Measurements from ENCODE around the gene GZF1. TPM values are rescaled to one million over a fixed set of nuclear protein-coding genes. Genes with fewer than 3 reads are reported as not detected.

GZF1 gene
- total RNA-seq, 1 donor from 2014 or later: 16.3 TPM

GRCh38 chr20:23343590-23343989 is 18.4 kb upstream of the GZF1 start:
- no peak for FAIRE-seq

DNA sequence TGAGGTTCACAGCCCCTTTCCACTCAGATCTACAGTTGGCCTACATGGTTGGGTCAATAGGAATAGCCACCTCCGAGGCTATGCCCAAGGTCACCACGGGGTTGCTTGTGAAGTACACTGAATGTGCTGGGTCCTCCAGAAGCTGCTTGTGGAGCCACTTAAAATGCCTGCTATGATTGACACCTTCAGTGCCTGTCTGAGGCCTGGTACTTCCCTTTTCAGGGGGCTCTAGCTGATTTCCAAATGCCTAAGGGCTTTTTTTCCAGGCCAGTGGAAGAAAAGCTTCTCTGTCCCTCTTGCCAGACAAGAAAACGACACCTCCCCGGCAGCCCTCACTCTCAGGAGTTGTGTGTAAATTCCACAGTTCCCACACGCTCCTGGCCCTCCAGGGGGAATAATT is 17.6 kb upstream of the GZF1 start:
- H3K9ac ChIP-seq (ENCODE audit: low read length): no peak overlapping the region
- FAIRE-seq (no peak), DNase-seq (ENCODE audit: low read depth) (no peak)
- no peaks in the 10 kb centered on the region for H3K79me2 ChIP-seq (ENCODE audit: insufficient read depth, low read length)
- Mint-ChIP-seq H3K36me3 (ENCODE audit: low read depth, unreplicated experiment) (no peaks in the 10 kb centered on the region), H3K9me3 (ENCODE audit: unreplicated experiment) (peaks cover 2% of the 10 kb centered on the region), H3K4me3 (ENCODE audit: unreplicated experiment) (no peak overlapping the region), H3K4me1 (ENCODE audit: low read depth, unreplicated experiment) (peaks cover 14% of the 10 kb centered on the region), H3K27me3 (ENCODE audit: low read depth, unreplicated experiment) (no peaks in the 10 kb centered on the region), H3K27ac (ENCODE audit: unreplicated experiment) (no peak overlapping the region)
- TF ChIP-seq EZH2 (IDR thresholded peaks at IDR 0.05; ENCODE audit: insufficient read depth, low read length) (no peak), CTCF (IDR thresholded peaks at IDR 0.05; ENCODE audit: insufficient read depth, low read depth, low read length) (no peak)
- no peak overlapping the region for H2AFZ ChIP-seq (ENCODE audit: low read depth, low read length)
- no peaks in the 10 kb centered on the region for H3K9me3 ChIP-seq (ENCODE audit: insufficient read depth, low read depth, low read length)
- H3K4me2 ChIP-seq (ENCODE audit: low read length): no peak overlapping the region
- peaks cover 2% of the 10 kb centered on the region for H3K4me1 ChIP-seq (ENCODE audit: insufficient read depth, low read length)
- H3K36me3 ChIP-seq (ENCODE audit: insufficient read depth, low read length): no peaks in the 10 kb centered on the region
- H3K27ac ChIP-seq (ENCODE audit: low read depth, low read length): no peak overlapping the region
- no peaks in the 10 kb centered on the region for H3K27me3 ChIP-seq (ENCODE audit: insufficient read depth, low read length)
- H3K4me3 ChIP-seq (ENCODE audit: insufficient read depth, low read depth, low read length): no peak overlapping the region
- H4K20me1 ChIP-seq (ENCODE audit: insufficient read depth, low read length): no peaks in the 10 kb centered on the region

More at GRCh38 chr20:23343590-23343989, 18.4 kb upstream of the GZF1 start:
- H3K4me1 ChIP-seq (ENCODE audit: insufficient read depth, low read length): no peaks in the 10 kb centered on the region
- H3K27me3 Mint-ChIP-seq (ENCODE audit: low read depth, unreplicated experiment): no peaks in the 10 kb centered on the region
- H3K4me3 ChIP-seq (ENCODE audit: insufficient read depth, low read depth, low read length): no peak overlapping the region
- H3K4me3 Mint-ChIP-seq (ENCODE audit: unreplicated experiment): no peak overlapping the region
- no peak overlapping the region for H2AFZ ChIP-seq (ENCODE audit: low read depth, low read length)
- no peak overlapping the region for H3K27ac ChIP-seq (ENCODE audit: low read depth, low read length)
- no peak overlapping the region for H3K9ac ChIP-seq (ENCODE audit: low read length)
- H3K27me3 ChIP-seq (ENCODE audit: insufficient read depth, low read length): no peaks in the 10 kb centered on the region
- H3K36me3 Mint-ChIP-seq (ENCODE audit: low read depth, unreplicated experiment): no peaks in the 10 kb centered on the region
- peaks cover 12% of the 10 kb centered on the region for H3K4me1 Mint-ChIP-seq (ENCODE audit: low read depth, unreplicated experiment)
- TF ChIP-seq EZH2 (IDR thresholded peaks at IDR 0.05; ENCODE audit: insufficient read depth, low read length): no peak
- TF ChIP-seq CTCF (IDR thresholded peaks at IDR 0.05; ENCODE audit: insufficient read depth, low read depth, low read length): no peak
- no peak for DNase-seq (ENCODE audit: low read depth)
- H3K36me3 ChIP-seq (ENCODE audit: insufficient read depth, low read length): no peaks in the 10 kb centered on the region
- H3K9me3 ChIP-seq (ENCODE audit: insufficient read depth, low read depth, low read length): no peaks in the 10 kb centered on the region
- no peaks in the 10 kb centered on the region for H3K79me2 ChIP-seq (ENCODE audit: insufficient read depth, low read length)
- no peak overlapping the region for H3K4me2 ChIP-seq (ENCODE audit: low read length)
- H3K9me3 Mint-ChIP-seq (ENCODE audit: unreplicated experiment): peaks cover 2% of the 10 kb centered on the region
- H3K27ac Mint-ChIP-seq (ENCODE audit: unreplicated experiment): no peak overlapping the region
- H4K20me1 ChIP-seq (ENCODE audit: insufficient read depth, low read length): no peaks in the 10 kb centered on the region

GRCh38 chr20:23346002-23346401 is 16.0 kb upstream of the GZF1 start:
- Histone ChIP-seq H3K9me3 (ENCODE audit: insufficient read depth, low read depth, low read length) (no peaks in the 10 kb centered on the region), H3K27ac (ENCODE audit: low read depth, low read length) (no peak overlapping the region), H3K36me3 (ENCODE audit: insufficient read depth, low read length) (no peaks in the 10 kb centered on the region), H4K20me1 (ENCODE audit: insufficient read depth, low read length) (no peaks in the 10 kb centered on the region), H3K27me3 (ENCODE audit: insufficient read depth, low read length) (no peaks in the 10 kb centered on the region), H3K4me3 (ENCODE audit: insufficient read depth, low read depth, low read length) (no peak overlapping the region), H2AFZ (ENCODE audit: low read depth, low read length) (no peak overlapping the region), H3K79me2 (ENCODE audit: insufficient read depth, low read length) (peaks cover 5% of the 10 kb centered on the region), H3K9ac (ENCODE audit: low read length) (no peak overlapping the region), H3K4me2 (ENCODE audit: low read length) (no peak overlapping the region), H3K4me1 (ENCODE audit: insufficient read depth, low read length) (peaks cover 5% of the 10 kb centered on the region)
- no peak for TF ChIP-seq CTCF (IDR thresholded peaks at IDR 0.05; ENCODE audit: insufficient read depth, low read depth, low read length)
- TF ChIP-seq EZH2 (IDR thresholded peaks at IDR 0.05; ENCODE audit: insufficient read depth, low read length): no peak
- Mint-ChIP-seq H3K4me1 (ENCODE audit: low read depth, unreplicated experiment) (peaks cover 17% of the 10 kb centered on the region), H3K9me3 (ENCODE audit: unreplicated experiment) (peaks cover 2% of the 10 kb centered on the region), H3K27me3 (ENCODE audit: low read depth, unreplicated experiment) (no peaks in the 10 kb centered on the region), H3K4me3 (ENCODE audit: unreplicated experiment) (no peak overlapping the region), H3K36me3 (ENCODE audit: low read depth, unreplicated experiment) (no peaks in the 10 kb centered on the region), H3K27ac (ENCODE audit: unreplicated experiment) (no peak overlapping the region)
- FAIRE-seq (no peak), DNase-seq (ENCODE audit: low read depth) (no peak)

Data from astrocyte (in vitro differentiated cells and primary cell).